HCT116 (cell line): ENCODE data around the gene PGAP6. TPM values are rescaled to one million over a fixed set of nuclear protein-coding genes. Genes with fewer than 3 reads are reported as not detected.

Experiments
- ATAC-seq: fragments of 200-7000 bp; cut with Tn5 transposase; 2 replicates; pipeline ENCODE4 v1.9.1; 2020; ENCODE audit warnings: mild to moderate bottlenecking, moderate library complexity
- BruUV-seq: library from RNA; stranded (reverse); fragments of 400-500 nt; replicated peaks from 2 replicates; lab custom pipeline; 2021; lab: Mats Ljungman, UMichigan
- CTCF ChIA-PET: fragments of 300-600 bp; sonication (Branson Sonifier 250); formaldehyde crosslinking; loops from one replicate; lab custom pipeline; 2021; ENCODE audit warnings: antibody characterized with exemption; lab: Charles Lee
- POLR2A ChIA-PET: fragments of 300-600, 350-600 bp; sonication (Branson Sonifier 250); formaldehyde crosslinking; loops from one replicate; lab custom pipeline; 2021; ENCODE audit warnings: antibody characterized with exemption; lab: Charles Lee
- RAD21 ChIA-PET, 2 experiments: fragments of 300-600 bp; sonication (Branson Sonifier 250); formaldehyde crosslinking; loops; one replicate each; lab custom pipeline; 2023; ENCODE audit warnings: low total read pairs in 2 of 2; ENCODE audit not compliant: uncharacterized antibody in 2 of 2, unreplicated experiment in 2 of 2, low non-redundant PET in 1 of 2; lab: Charles Lee
- DNase-seq: peaks from one replicate; pipeline ENCODE4 v3.0.0-alpha.2; 2010; ENCODE audit warnings: low read depth, low spot score
- H2AFZ ChIP-seq: fragments of 200-600 bp; shearing (Covaris generic), sonication (generic); 2 replicates; pipeline ENCODE4 v1.6.1; 2017; ENCODE audit warnings: low read depth, mixed run types, mixed read lengths, antibody characterized with exemption, low read length; ENCODE audit not compliant: poor library complexity, severe bottlenecking
- H3K27ac ChIP-seq: 2 replicates; pipeline ENCODE4 v1.5.1; 2012; ENCODE audit warnings: low read depth, low read length
- H3K27me3 ChIP-seq: fragments of 200-600 bp; sonication (generic); 2 replicates; pipeline ENCODE4 v1.6.1; 2016; ENCODE audit warnings: mixed run types, low read length, mixed read lengths; ENCODE audit not compliant: insufficient read depth
- H3K36me3 ChIP-seq, 2 experiments: fragments of 200-500 bp in 1 of 2; fragments of 200-600 bp in 1 of 2; sonication (Bioruptor generic) in 1 of 2; sonication (generic) in 1 of 2; 2 replicates each; pipeline versions ENCODE4 v1.5.1 to v1.6.1; 2014 to 2016; ENCODE audit warnings: low read length in 2 of 2, inconsistent platforms in 1 of 2, mixed read lengths in 1 of 2, mixed run types in 1 of 2; ENCODE audit not compliant: insufficient read depth in 2 of 2, control insufficient read depth in 1 of 2
- H3K4me1 ChIP-seq, 2 experiments: fragments of 200-600 bp in 1 of 2; sonication (generic) in 1 of 2; 2 replicates each; pipeline versions ENCODE4 v1.5.1 to v1.6.1; 2012 to 2017; ENCODE audit warnings: low read length in 2 of 2, inconsistent platforms in 1 of 2, mild to moderate bottlenecking in 1 of 2, mixed read lengths in 1 of 2, mixed run types in 1 of 2, moderate library complexity in 1 of 2; ENCODE audit not compliant: insufficient read depth in 2 of 2, control insufficient read depth in 1 of 2
- H3K4me2 ChIP-seq: fragments of 200-600 bp; sonication (generic); 2 replicates; pipeline ENCODE4 v1.6.1; 2017; ENCODE audit warnings: mixed run types, low read length, mixed read lengths
- H3K4me3 ChIP-seq, 2 experiments: fragments of 200-600 bp in 1 of 2; sonication (generic) in 1 of 2; replicated peaks in 1 of 2; 2 replicates each; pipeline ENCODE4 v1.5.1; 2011 to 2016; ENCODE audit warnings: low read length in 2 of 2, control low read depth in 1 of 2, low read depth in 1 of 2, mild to moderate bottlenecking in 1 of 2, mixed read lengths in 1 of 2, mixed run types in 1 of 2
- H3K79me2 ChIP-seq: fragments of 200-600 bp; sonication (generic); 2 replicates; pipeline ENCODE4 v1.6.1; 2017; ENCODE audit warnings: mild to moderate bottlenecking, mixed run types, low read length, moderate library complexity, mixed read lengths; ENCODE audit not compliant: insufficient read depth
- H3K9ac ChIP-seq: fragments of 200-600 bp; sonication (generic); 2 replicates; pipeline ENCODE4 v1.6.1; 2016; ENCODE audit warnings: low read length, mixed read lengths
- H3K9me2 ChIP-seq: fragments of 200-600 bp; sonication (generic), shearing (Covaris generic); 2 replicates; pipeline ENCODE4 v1.6.1; 2017; ENCODE audit warnings: mixed run types, mild to moderate bottlenecking, moderate library complexity; ENCODE audit not compliant: insufficient read depth
- H3K9me3 ChIP-seq, 2 experiments: fragments of 200-500 bp in 1 of 2; fragments of 200-600 bp in 1 of 2; sonication (Bioruptor generic) in 1 of 2; sonication (generic) in 1 of 2; 2 replicates each; pipeline ENCODE4 v1.6.1; 2014 to 2017; ENCODE audit warnings: low read length in 2 of 2, mixed read lengths in 2 of 2, inconsistent platforms in 1 of 2, low read depth in 1 of 2, mild to moderate bottlenecking in 1 of 2, mixed run types in 1 of 2, moderate library complexity in 1 of 2; ENCODE audit not compliant: control insufficient read depth in 1 of 2, insufficient read depth in 1 of 2
- H4K20me1 ChIP-seq: fragments of 200-600 bp; sonication (generic), shearing (Covaris generic); 2 replicates; pipeline ENCODE4 v1.6.1; 2017; ENCODE audit warnings: mixed run types, mild to moderate bottlenecking, moderate library complexity; ENCODE audit not compliant: insufficient read depth
- CBX3 ChIP-seq: IDR thresholded peaks from 2 replicates; pipeline ENCODE4 v1.6.1; 2012; ENCODE audit warnings: low read depth
- CEBPB ChIP-seq: IDR thresholded peaks from 2 replicates; pipeline ENCODE4 v1.6.1; 2012; ENCODE audit warnings: low read depth
- EGR1 ChIP-seq: IDR thresholded peaks from 2 replicates; pipeline ENCODE4 v1.6.1; 2012; ENCODE audit warnings: low read depth
- ELF1 ChIP-seq: IDR thresholded peaks from 2 replicates; pipeline ENCODE4 v1.6.1; 2012; ENCODE audit warnings: low read depth, borderline replicate concordance
- EZH2 ChIP-seq: fragments of 200-600 bp; sonication (generic); IDR thresholded peaks from 2 replicates; pipeline ENCODE4 v1.6.1; 2017; ENCODE audit warnings: antibody characterized with exemption, mixed run types
- POLR2AphosphoS5 ChIP-seq: IDR thresholded peaks from 2 replicates; pipeline ENCODE4 v1.6.1; 2011; ENCODE audit warnings: mild to moderate bottlenecking, low read depth, low read length, moderate library complexity
- RAD21 ChIP-seq: IDR thresholded peaks from 2 replicates; pipeline ENCODE4 v1.6.1; 2012; ENCODE audit warnings: low read depth, mild to moderate bottlenecking
- SIN3A ChIP-seq: IDR thresholded peaks from 2 replicates; pipeline ENCODE4 v1.6.1; 2012; ENCODE audit warnings: low read depth
- SRF ChIP-seq: IDR thresholded peaks from 2 replicates; pipeline ENCODE4 v1.6.1; 2012; ENCODE audit warnings: low read depth
- TCF7L2 ChIP-seq: IDR thresholded peaks from 2 replicates; pipeline ENCODE4 v1.7.0; 2011; ENCODE audit warnings: borderline replicate concordance, inconsistent platforms; ENCODE audit not compliant: insufficient read depth, insufficient read length; ENCODE audit errors: extremely low read depth
- ZFX ChIP-seq: fragments of 450-650 bp; IDR thresholded peaks from 2 replicates; pipeline ENCODE4 v1.6.1; 2017
- ZNF274 ChIP-seq: fragments of 200-500 bp; sonication (Bioruptor generic); IDR thresholded peaks from 2 replicates; pipeline ENCODE4 v1.6.1; 2014; ENCODE audit warnings: mild to moderate bottlenecking, low read depth, low read length, inconsistent platforms
- intact Hi-C: fragments of 100-400 bp; cut with micrococcal nuclease; formaldehyde crosslinking; loops from 2 replicates; pipeline ENCODE4 v1.10.0; 2022
- total RNA-seq: library from RNA; stranded (reverse); gene quantifications from one replicate; pipeline ENCODE4 v1.2.1, GENCODE V29; 2021; ENCODE audit not compliant: unreplicated experiment
- TF ChIP-seq, protein P1 (sequence below): IDR thresholded peaks from 2 replicates; pipeline ENCODE4 v1.6.1; 2011; ENCODE audit warnings: mild to moderate bottlenecking, low read length, moderate library complexity; ENCODE audit not compliant: insufficient replicate concordance; ENCODE audit errors: extremely low read depth
- TF ChIP-seq, protein P2 (sequence below): IDR thresholded peaks from 2 replicates; pipeline ENCODE4 v1.6.1; 2012; ENCODE audit warnings: low read depth
- TF ChIP-seq, protein P3 (sequence below), 3 experiments: fragments of 200-600 bp in 1 of 3; sonication (generic) in 1 of 3; IDR thresholded peaks in 2 of 3; conservative IDR thresholded peaks in 1 of 3; 2 replicates each; pipeline ENCODE4 v1.5.1; 2012 to 2017; ENCODE audit warnings: low read depth in 2 of 3, low read length in 2 of 3, antibody characterized with exemption in 1 of 3, borderline replicate concordance in 1 of 3, control low read depth in 1 of 3, mild to moderate bottlenecking in 1 of 3, mixed read lengths in 1 of 3, mixed run types in 1 of 3, moderate library complexity in 1 of 3; ENCODE audit not compliant: insufficient read depth in 1 of 3
- TF ChIP-seq, protein P4 (sequence below): IDR thresholded peaks from 2 replicates; pipeline ENCODE4 v1.6.1; 2012

The PGAP6 gene
- total RNA-seq, 1 experiment from 2014 or later, result 35.4 TPM

DNA sequence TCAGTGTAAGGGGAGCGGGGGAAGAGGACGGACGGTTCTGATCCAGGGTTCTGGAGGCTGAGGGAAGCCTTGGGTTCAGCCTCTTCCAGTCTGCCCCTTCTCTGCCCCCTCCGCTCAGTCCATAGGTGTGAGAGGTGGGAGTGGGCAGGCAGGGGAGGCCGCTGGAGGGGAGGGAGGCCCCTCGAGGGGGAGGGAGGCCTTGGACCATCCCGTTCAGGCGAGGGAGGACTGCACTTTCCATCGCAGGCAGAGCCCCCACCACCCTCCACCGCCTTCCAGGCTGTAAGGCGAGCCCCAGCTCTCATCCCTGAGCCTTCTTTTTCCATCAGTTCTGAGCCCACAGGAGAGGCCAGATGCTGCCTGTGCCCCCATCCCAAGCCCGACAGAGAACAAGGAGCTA, 25.0 kb downstream of the PGAP6 start:
- H4K20me1 ChIP-seq, result no peaks in the 10 kb centered on the region
- intact Hi-C loops, result no loop called here
- ChIA-PET CTCF (no interaction called here), RAD21 (no interaction called here), POLR2A (no interaction called here)
- no peak overlapping the region for H3K9ac ChIP-seq
- H3K36me3 ChIP-seq, result no peaks in the 10 kb centered on the region
- no peaks in the 10 kb centered on the region for H3K9me3 ChIP-seq
- H3K79me2 ChIP-seq, result peaks cover 1% of the 10 kb centered on the region; the same call in 1 of the 2 replicates
- H2AFZ ChIP-seq, result no peak overlapping the region
- no TSS peak for BruUV-seq
- no peaks in the 10 kb centered on the region for H3K9me2 ChIP-seq
- no peaks in the 10 kb centered on the region for H3K27me3 ChIP-seq
- no peak overlapping the region for H3K4me2 ChIP-seq
- no peak for TF ChIP-seq ZNF274
- TF ChIP-seq EGR1, result no peak
- TF ChIP-seq, protein P1, sequence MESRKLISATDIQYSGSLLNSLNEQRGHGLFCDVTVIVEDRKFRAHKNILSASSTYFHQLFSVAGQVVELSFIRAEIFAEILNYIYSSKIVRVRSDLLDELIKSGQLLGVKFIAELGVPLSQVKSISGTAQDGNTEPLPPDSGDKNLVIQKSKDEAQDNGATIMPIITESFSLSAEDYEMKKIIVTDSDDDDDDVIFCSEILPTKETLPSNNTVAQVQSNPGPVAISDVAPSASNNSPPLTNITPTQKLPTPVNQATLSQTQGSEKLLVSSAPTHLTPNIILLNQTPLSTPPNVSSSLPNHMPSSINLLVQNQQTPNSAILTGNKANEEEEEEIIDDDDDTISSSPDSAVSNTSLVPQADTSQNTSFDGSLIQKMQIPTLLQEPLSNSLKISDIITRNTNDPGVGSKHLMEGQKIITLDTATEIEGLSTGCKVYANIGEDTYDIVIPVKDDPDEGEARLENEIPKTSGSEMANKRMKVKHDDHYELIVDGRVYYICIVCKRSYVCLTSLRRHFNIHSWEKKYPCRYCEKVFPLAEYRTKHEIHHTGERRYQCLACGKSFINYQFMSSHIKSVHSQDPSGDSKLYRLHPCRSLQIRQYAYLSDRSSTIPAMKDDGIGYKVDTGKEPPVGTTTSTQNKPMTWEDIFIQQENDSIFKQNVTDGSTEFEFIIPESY, result no peak
- TF ChIP-seq, protein P2, sequence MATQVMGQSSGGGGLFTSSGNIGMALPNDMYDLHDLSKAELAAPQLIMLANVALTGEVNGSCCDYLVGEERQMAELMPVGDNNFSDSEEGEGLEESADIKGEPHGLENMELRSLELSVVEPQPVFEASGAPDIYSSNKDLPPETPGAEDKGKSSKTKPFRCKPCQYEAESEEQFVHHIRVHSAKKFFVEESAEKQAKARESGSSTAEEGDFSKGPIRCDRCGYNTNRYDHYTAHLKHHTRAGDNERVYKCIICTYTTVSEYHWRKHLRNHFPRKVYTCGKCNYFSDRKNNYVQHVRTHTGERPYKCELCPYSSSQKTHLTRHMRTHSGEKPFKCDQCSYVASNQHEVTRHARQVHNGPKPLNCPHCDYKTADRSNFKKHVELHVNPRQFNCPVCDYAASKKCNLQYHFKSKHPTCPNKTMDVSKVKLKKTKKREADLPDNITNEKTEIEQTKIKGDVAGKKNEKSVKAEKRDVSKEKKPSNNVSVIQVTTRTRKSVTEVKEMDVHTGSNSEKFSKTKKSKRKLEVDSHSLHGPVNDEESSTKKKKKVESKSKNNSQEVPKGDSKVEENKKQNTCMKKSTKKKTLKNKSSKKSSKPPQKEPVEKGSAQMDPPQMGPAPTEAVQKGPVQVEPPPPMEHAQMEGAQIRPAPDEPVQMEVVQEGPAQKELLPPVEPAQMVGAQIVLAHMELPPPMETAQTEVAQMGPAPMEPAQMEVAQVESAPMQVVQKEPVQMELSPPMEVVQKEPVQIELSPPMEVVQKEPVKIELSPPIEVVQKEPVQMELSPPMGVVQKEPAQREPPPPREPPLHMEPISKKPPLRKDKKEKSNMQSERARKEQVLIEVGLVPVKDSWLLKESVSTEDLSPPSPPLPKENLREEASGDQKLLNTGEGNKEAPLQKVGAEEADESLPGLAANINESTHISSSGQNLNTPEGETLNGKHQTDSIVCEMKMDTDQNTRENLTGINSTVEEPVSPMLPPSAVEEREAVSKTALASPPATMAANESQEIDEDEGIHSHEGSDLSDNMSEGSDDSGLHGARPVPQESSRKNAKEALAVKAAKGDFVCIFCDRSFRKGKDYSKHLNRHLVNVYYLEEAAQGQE, result no peak
- no peak for TF ChIP-seq SIN3A
- TF ChIP-seq, protein P3, sequence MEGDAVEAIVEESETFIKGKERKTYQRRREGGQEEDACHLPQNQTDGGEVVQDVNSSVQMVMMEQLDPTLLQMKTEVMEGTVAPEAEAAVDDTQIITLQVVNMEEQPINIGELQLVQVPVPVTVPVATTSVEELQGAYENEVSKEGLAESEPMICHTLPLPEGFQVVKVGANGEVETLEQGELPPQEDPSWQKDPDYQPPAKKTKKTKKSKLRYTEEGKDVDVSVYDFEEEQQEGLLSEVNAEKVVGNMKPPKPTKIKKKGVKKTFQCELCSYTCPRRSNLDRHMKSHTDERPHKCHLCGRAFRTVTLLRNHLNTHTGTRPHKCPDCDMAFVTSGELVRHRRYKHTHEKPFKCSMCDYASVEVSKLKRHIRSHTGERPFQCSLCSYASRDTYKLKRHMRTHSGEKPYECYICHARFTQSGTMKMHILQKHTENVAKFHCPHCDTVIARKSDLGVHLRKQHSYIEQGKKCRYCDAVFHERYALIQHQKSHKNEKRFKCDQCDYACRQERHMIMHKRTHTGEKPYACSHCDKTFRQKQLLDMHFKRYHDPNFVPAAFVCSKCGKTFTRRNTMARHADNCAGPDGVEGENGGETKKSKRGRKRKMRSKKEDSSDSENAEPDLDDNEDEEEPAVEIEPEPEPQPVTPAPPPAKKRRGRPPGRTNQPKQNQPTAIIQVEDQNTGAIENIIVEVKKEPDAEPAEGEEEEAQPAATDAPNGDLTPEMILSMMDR (IDR thresholded peaks at IDR 0.05 in 2 of 3, conservative IDR thresholded peaks at IDR 0.05 in 1 of 3; ENCODE audit: borderline replicate concordance in 1 of 3, insufficient read depth in 1 of 3, low read depth in 2 of 3, low read length in 2 of 3), result no peak
- no peak for TF ChIP-seq ZFX
- TF ChIP-seq SRF, result no peak
- TF ChIP-seq CBX3, result no peak
- no peak for TF ChIP-seq RAD21
- TF ChIP-seq, protein P4, sequence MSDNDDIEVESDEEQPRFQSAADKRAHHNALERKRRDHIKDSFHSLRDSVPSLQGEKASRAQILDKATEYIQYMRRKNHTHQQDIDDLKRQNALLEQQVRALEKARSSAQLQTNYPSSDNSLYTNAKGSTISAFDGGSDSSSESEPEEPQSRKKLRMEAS, result no peak
- no peak for TF ChIP-seq ELF1
- no peak for TF ChIP-seq POLR2AphosphoS5
- TF ChIP-seq CEBPB, result no peak
- TF ChIP-seq TCF7L2, result no peak
- no peak for TF ChIP-seq EZH2
- ATAC-seq (no peak), DNase-seq (no peak)
- H3K4me3 ChIP-seq, result no peak overlapping the region
- H3K4me1 ChIP-seq, result peaks cover 2 to 7% of the 10 kb centered on the region in 2 experiments; a peak in 1 of 4 replicates
- no peak overlapping the region for H3K27ac ChIP-seq
